NB4 (cell line): ENCODE data around the gene ABHD16B.

Experiments
- DNase-seq: peaks from one replicate; pipeline ENCODE4 v3.0.0; 2010; ENCODE audit warnings: low read depth
- H3K4me3 ChIP-seq: one replicate; pipeline ENCODE4 v1.5.1; 2011; ENCODE audit warnings: mild to moderate bottlenecking, low read depth, low read length, moderate library complexity
- MAX ChIP-seq: IDR thresholded peaks from 2 replicates; pipeline ENCODE4 v1.6.1; 2011; ENCODE audit warnings: low read depth, low read length
- MYC ChIP-seq: IDR thresholded peaks from 2 replicates; pipeline ENCODE4 v1.6.1; 2011; ENCODE audit warnings: low read depth, low read length
- POLR2A ChIP-seq: IDR thresholded peaks from 2 replicates; pipeline ENCODE4 v1.6.1; 2011; ENCODE audit warnings: mild to moderate bottlenecking; ENCODE audit not compliant: insufficient read length; ENCODE audit errors: extremely low read depth
- TF ChIP-seq, protein P1 (sequence below): IDR thresholded peaks from one replicate; pipeline ENCODE4 v1.5.1; 2012; ENCODE audit warnings: low read depth, low read length

The ABHD16B gene

DNA sequence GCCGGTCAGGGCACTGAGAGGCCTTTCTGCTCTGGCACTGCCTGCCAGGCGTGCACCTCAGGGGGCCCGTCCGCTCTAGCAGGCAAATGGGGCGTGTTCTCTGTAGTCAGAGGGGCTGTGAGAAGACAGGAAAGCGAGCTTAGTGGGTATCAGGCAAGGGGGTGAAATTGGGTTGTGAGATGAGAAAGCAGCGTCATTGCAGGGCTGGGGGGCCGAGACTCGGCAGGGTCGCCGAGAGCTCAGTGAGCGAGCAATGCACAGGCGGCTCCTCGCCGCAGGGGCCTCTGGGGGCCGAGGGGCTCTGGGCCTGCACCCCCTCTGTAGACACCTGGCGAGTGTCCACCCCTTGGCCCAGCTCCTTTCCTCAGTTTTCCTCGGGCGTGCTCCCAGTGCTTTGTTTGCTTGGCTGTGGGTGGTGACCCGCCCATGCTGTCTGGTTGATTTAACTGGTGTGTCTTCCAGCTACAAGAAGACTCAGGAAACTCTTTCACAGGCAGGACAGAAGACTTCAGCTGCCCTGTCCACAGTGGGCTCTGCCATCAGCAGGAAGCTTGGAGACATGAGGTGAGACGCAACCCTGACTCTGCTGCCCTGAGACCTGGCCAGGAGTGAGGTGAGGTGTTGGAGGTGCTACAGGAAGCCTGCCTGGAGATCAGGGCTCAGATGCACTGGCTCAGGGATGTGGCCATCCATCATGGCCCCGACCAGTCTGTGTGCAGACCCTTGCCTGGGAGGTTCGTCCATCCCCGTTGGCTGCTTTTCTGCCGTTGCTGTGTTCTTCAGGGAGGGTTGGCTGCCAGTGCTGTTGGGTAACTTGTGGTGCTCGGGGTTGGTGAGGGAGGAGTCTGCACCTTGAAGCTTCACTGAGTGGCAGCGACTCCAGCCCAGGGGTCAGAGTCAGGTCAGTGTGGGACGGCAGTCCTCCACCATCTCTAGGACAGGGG lies 21.2 kb downstream of the ABHD16B start:
- no peak overlapping the region for H3K4me3 ChIP-seq
- DNase-seq = no peak
- TF ChIP-seq POLR2A (no peak), MAX (no peak), MYC (no peak)
- TF ChIP-seq, protein P1, sequence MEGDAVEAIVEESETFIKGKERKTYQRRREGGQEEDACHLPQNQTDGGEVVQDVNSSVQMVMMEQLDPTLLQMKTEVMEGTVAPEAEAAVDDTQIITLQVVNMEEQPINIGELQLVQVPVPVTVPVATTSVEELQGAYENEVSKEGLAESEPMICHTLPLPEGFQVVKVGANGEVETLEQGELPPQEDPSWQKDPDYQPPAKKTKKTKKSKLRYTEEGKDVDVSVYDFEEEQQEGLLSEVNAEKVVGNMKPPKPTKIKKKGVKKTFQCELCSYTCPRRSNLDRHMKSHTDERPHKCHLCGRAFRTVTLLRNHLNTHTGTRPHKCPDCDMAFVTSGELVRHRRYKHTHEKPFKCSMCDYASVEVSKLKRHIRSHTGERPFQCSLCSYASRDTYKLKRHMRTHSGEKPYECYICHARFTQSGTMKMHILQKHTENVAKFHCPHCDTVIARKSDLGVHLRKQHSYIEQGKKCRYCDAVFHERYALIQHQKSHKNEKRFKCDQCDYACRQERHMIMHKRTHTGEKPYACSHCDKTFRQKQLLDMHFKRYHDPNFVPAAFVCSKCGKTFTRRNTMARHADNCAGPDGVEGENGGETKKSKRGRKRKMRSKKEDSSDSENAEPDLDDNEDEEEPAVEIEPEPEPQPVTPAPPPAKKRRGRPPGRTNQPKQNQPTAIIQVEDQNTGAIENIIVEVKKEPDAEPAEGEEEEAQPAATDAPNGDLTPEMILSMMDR = no peak

DNA sequence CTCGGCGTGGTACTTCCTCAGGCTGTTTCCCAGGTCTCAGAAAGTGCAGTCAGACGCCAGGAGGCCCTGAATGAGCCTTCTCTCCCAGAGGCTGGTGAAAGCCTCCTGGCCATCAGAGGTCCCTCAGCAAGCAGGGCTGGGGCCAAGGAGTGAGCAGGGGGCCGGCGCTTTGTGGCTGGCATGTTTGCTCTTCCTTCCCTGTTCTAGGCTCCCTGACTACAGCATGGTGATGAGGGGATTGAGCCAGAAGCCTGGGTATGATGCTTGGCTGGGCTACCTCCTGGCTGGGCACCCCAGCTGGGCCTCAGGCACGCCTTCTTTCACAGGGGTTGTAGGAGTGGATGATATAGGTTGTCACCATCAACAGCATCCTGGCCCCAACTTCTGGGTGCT lies 21.9 kb downstream of the ABHD16B start:
- DNase-seq = no peak
- H3K4me3 ChIP-seq = no peak overlapping the region
- TF ChIP-seq MAX = no peak
- TF ChIP-seq, protein P1 = no peak
- TF ChIP-seq MYC = no peak
- no peak for TF ChIP-seq POLR2A

GRCh38 chr20:63884506-63885263 lies 23.4 kb downstream of the ABHD16B start:
- DNase-seq = no peak
- no peak overlapping the region for H3K4me3 ChIP-seq
- no peak for TF ChIP-seq POLR2A
- TF ChIP-seq, protein P1 = no peak
- TF ChIP-seq MYC = no peak
- TF ChIP-seq MAX = no peak

DNA sequence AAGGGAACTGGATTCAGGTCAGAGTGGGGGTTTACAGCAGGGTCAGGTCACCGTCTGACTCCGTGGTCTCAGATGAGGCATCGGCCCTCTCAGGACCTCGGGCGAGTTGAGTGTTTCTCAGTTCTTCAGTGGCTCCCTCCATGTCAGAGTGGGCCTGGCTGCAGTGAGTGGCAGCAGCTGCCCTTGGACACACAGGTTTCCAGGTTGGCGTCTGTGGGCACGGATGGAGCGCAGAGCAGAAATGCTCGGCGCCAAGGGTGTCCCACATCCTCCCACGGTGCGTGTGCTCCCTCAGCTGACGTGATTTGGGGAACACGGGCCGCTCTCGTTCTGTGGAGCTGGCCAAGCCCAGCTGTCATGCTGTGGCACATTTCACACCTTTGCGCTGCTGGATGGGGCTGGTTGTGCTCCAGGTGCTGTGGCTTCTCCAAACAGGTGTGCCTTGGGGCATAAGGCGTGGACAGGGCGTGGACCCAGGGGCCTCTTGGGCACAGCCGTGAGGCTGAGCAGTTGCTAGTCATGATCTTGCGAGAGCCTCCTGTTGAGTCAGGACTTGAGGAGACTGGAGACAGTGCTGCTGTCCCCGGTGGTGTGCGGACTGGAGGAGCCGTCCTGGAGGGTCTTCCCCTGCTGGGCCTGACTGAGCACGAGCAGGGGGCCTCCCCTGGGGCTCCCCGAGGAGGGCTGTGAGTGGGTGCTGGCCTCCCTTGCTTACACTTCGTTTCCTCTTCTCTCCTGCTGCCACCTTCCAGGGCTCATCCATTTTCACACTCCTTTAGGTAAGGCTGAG lies 24.2 kb downstream of the ABHD16B start:
- DNase-seq = no peak
- no peak overlapping the region for H3K4me3 ChIP-seq
- TF ChIP-seq, protein P1 = no peak
- TF ChIP-seq POLR2A = no peak
- no peak for TF ChIP-seq MYC
- no peak for TF ChIP-seq MAX

- no peak for DNase-seq
- no peak overlapping the region for H3K4me3 ChIP-seq
- TF ChIP-seq, protein P1 = no peak
- TF ChIP-seq MYC (no peak), POLR2A (no peak), MAX (no peak)
Observed at GRCh38 chr20:63886054-63886419, 24.7 kb downstream of the ABHD16B start.
